IMR-90 (cell line): ENCODE measurements around the gene KRTAP5-10. TPM values are rescaled to one million over a fixed set of nuclear protein-coding genes. Genes with fewer than 3 reads are reported as not detected.
"Not testable (repeated sequence)": the region's sequence is repeated elsewhere in the genome, so short reads cannot be mapped to it uniquely, and the experiment has no call there.

Source experiments
- ATAC-seq: fragments of 200-7000 bp; cut with Tn5 transposase; 2 replicates; pipeline ENCODE4 v1.9.1; 2020; ENCODE audit warnings: low read depth, mild to moderate bottlenecking, moderate library complexity
- BruUV-seq: library from RNA; stranded (reverse); fragments of 400-500 nt; replicated peaks from 2 replicates; lab custom pipeline; 2021; lab: Mats Ljungman, UMichigan
- CTCF ChIA-PET: fragments of 300-600 bp; formaldehyde crosslinking; extraction: SDS; loops from one replicate; lab custom pipeline; 2021; ENCODE audit warnings: antibody characterized with exemption; lab: Yijun Ruan, JAX
- POLR2A ChIA-PET: fragments of 300-600 bp; sonication (Branson Sonifier 250); formaldehyde crosslinking; loops from one replicate; lab custom pipeline; 2022; ENCODE audit warnings: antibody characterized with exemption; ENCODE audit not compliant: unreplicated experiment; lab: Charles Lee
- DNase-seq: peaks from one replicate; pipeline ENCODE4 v3.0.0; 2013
- H2AFZ ChIP-seq: replicated peaks from 2 replicates; pipeline ENCODE3; 2013; ENCODE audit warnings: low read length, mild to moderate bottlenecking; ENCODE audit not compliant: poor library complexity
- H2AK5ac ChIP-seq: 2 replicates; pipeline ENCODE4 v1.6.1; 2013; ENCODE audit warnings: low read depth, low read length, inconsistent platforms
- H2AK9ac ChIP-seq: replicated peaks from 2 replicates; pipeline ENCODE3; 2013; ENCODE audit warnings: mild to moderate bottlenecking, low read depth, low read length, moderate library complexity; ENCODE audit not compliant: poor library complexity
- H2BK120ac ChIP-seq: 2 replicates; pipeline ENCODE4 v1.6.1; 2013; ENCODE audit warnings: low read depth, low read length, inconsistent platforms
- H2BK15ac ChIP-seq: 3 replicates; pipeline ENCODE4 v1.6.1; 2013; ENCODE audit warnings: low read depth, low read length, inconsistent platforms
- H2BK20ac ChIP-seq: 2 replicates; pipeline ENCODE4 v1.6.1; 2013; ENCODE audit warnings: low read depth, mild to moderate bottlenecking, inconsistent platforms, low read length, moderate library complexity
- H2BK5ac ChIP-seq: 2 replicates; pipeline ENCODE4 v1.6.1; 2013; ENCODE audit warnings: mild to moderate bottlenecking, low read depth, low read length, inconsistent platforms; ENCODE audit not compliant: poor library complexity, severe bottlenecking
- H3K14ac ChIP-seq: replicated peaks from 2 replicates; pipeline ENCODE4 v1.6.1; 2013; ENCODE audit warnings: low read depth, low read length, inconsistent platforms
- H3K18ac ChIP-seq: 2 replicates; pipeline ENCODE4 v1.6.1; 2013; ENCODE audit warnings: low read depth, low read length, control low read depth
- H3K23ac ChIP-seq: 2 replicates; pipeline ENCODE4 v1.6.1; 2013; ENCODE audit warnings: low read depth, low read length, inconsistent platforms
- H3K27ac ChIP-seq: 2 replicates; pipeline ENCODE4 v1.5.1; 2013; ENCODE audit warnings: mild to moderate bottlenecking, control low read depth, low read length; ENCODE audit not compliant: insufficient read depth
- H3K27me3 ChIP-seq: 2 replicates; pipeline ENCODE4 v1.6.1; 2013; ENCODE audit warnings: low read length; ENCODE audit not compliant: control insufficient read depth, insufficient read depth
- H3K36me3 ChIP-seq: 2 replicates; pipeline ENCODE4 v1.6.1; 2013; ENCODE audit warnings: low read length, mixed read lengths; ENCODE audit not compliant: control insufficient read depth, insufficient read depth
- H3K4ac ChIP-seq: 2 replicates; pipeline ENCODE4 v1.6.1; 2013; ENCODE audit warnings: low read depth, low read length, inconsistent platforms
- H3K4me1 ChIP-seq: 2 replicates; pipeline ENCODE4 v1.6.1; 2013; ENCODE audit warnings: low read length, mixed read lengths; ENCODE audit not compliant: control insufficient read depth, insufficient read depth
- H3K4me2 ChIP-seq: 2 replicates; pipeline ENCODE4 v1.6.1; 2013; ENCODE audit warnings: low read depth, mild to moderate bottlenecking, control low read depth, low read length, moderate library complexity
- H3K4me3 ChIP-seq: 2 replicates; pipeline ENCODE4 v1.5.1; 2013; ENCODE audit warnings: low read depth, mild to moderate bottlenecking, control low read depth, low read length, moderate library complexity; ENCODE audit not compliant: insufficient read depth
- H3K56ac ChIP-seq: 2 replicates; pipeline ENCODE4 v1.6.1; 2013; ENCODE audit warnings: low read length, inconsistent platforms; ENCODE audit not compliant: insufficient read depth; ENCODE audit errors: extremely low read depth
- H3K79me1 ChIP-seq, 2 experiments: 2 replicates each; pipeline ENCODE4 v1.6.1; 2013; ENCODE audit warnings: low read length in 2 of 2, inconsistent platforms in 1 of 2, low read depth in 1 of 2
- H3K9ac ChIP-seq: 2 replicates; pipeline ENCODE4 v1.6.1; 2013; ENCODE audit warnings: low read depth, low read length, control low read depth
- H3K9me1 ChIP-seq: 2 replicates; pipeline ENCODE4 v1.6.1; 2013; ENCODE audit warnings: low read length, inconsistent platforms; ENCODE audit not compliant: insufficient read depth
- H3K9me3 ChIP-seq: 2 replicates; pipeline ENCODE4 v1.6.1; 2013; ENCODE audit warnings: low read length; ENCODE audit not compliant: control insufficient read depth, insufficient read depth
- H4K20me1 ChIP-seq: 2 replicates; pipeline ENCODE4 v1.6.1; 2013; ENCODE audit warnings: low read length, inconsistent platforms; ENCODE audit not compliant: insufficient read depth
- H4K5ac ChIP-seq: 2 replicates; pipeline ENCODE4 v1.6.1; 2013; ENCODE audit warnings: mild to moderate bottlenecking, low read depth, low read length, control low read depth
- H4K8ac ChIP-seq, 2 experiments: 2 replicates each; pipeline ENCODE4 v1.6.1; 2013; ENCODE audit warnings: low read depth in 2 of 2, low read length in 2 of 2, control low read depth in 1 of 2, inconsistent platforms in 1 of 2
- H4K91ac ChIP-seq: 2 replicates; pipeline ENCODE4 v1.6.1; 2013; ENCODE audit warnings: low read depth, low read length, inconsistent platforms; ENCODE audit not compliant: insufficient read depth
- WGBS, 2 experiments: methylation state at CpG; one replicate each; pipeline versions ENCODE4 v1.1.5 to v1.1.7; 2013; ENCODE audit warnings: missing lambda C conversion rate in 2 of 2; ENCODE audit not compliant: insufficient read length in 1 of 2; ENCODE audit errors: extremely low coverage in 2 of 2; 5-methylcytosine and 5-hydroxymethylcytosine counted together
- dilution Hi-C: fragments of 300-500 bp; cut with HindIII; formaldehyde crosslinking; loops from one replicate; pipeline ENCODE4 v1.14.3; 2018; ENCODE audit warnings: low sequenced_read_pairs; ENCODE audit not compliant: unreplicated experiment
- in situ Hi-C: fragments of 300-500 bp; cut with MboI; formaldehyde crosslinking; loops from 3 replicates; pipeline ENCODE4 v1.14.3; 2019; ENCODE audit warnings: low sequenced_read_pairs, inconsistent platforms, mixed read lengths
- intact Hi-C: fragments of 100-400 bp; cut with micrococcal nuclease; formaldehyde crosslinking; loops from 2 replicates; pipeline ENCODE4 v1.10.0; 2022
- polyA plus RNA-seq, 3 experiments: library from polyadenylated mRNA; depleted of rRNA; stranded (reverse); fragments of >200 nt; gene quantifications; 2 replicates each; pipeline ENCODE4 v1.2.3, GENCODE V29; 2012; ENCODE audit warnings: low replicate concordance in 1 of 3
- total RNA-seq: library from RNA; depleted of rRNA; stranded (reverse); fragments of >200 nt; gene quantifications from 2 replicates; pipeline ENCODE4 v1.2.3, GENCODE V29; 2012

KRTAP5-10 gene
- total and polyA plus RNA-seq, 2 of the 4 experiments (the other 2 are of a cell fraction): not detected

DNA sequence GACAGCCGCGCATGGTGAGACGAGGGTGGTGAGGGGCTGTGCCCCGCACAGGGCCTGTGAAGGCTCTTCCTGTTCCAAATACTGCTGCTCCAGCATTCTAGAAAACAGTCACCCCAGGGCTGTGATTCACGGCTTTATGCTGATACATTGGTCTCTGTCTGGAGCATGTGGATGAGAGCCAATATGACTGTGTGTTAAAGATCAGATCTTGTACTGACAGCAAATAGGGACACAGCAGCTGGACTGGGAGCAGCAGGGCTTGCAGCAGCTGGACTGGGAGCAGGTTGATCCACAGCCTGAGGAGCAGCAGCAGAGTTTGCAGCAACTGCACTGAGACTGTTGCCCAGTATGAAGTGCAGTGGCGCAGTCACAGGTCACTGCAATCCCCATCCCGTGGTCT lies 14.2 kb downstream of the KRTAP5-10 start:
- H4K91ac ChIP-seq, in situ Hi-C loops, H3K14ac ChIP-seq, H3K36me3 ChIP-seq, H4K8ac ChIP-seq, DNase-seq, H4K5ac ChIP-seq, BruUV-seq, dilution Hi-C loops, H3K18ac ChIP-seq, H3K27ac ChIP-seq, H2AK9ac ChIP-seq, H3K23ac ChIP-seq, H3K79me1 ChIP-seq, H2BK120ac ChIP-seq, H2BK5ac ChIP-seq, H4K20me1 ChIP-seq, H2AFZ ChIP-seq, POLR2A ChIA-PET, H3K4ac ChIP-seq, H2BK20ac ChIP-seq, H3K4me2 ChIP-seq, H3K9me3 ChIP-seq, H2BK15ac ChIP-seq, H3K9me1 ChIP-seq, H3K4me1 ChIP-seq, H2AK5ac ChIP-seq, intact Hi-C loops, ATAC-seq, H3K9ac ChIP-seq, H3K4me3 ChIP-seq, H3K56ac ChIP-seq: not testable (repeated sequence)
- CTCF ChIA-PET: interaction anchor here (0.7 to 1.4 kb wide), 4 partner anchors 9 to 39 kb away, joined by 3 to 4 read pairs (median 4); no protein-coding TSS in a partner anchor
- H3K27me3 ChIP-seq: peaks cover 24% of the 10 kb centered on the region
- no CpG with 5 or more reads among the region's 7 CpGs for WGBS, 2 experiments
